Measurements from ENCODE around the gene CTBP2.
"Not testable (repeated sequence)": the region's sequence is repeated elsewhere in the genome, so short reads cannot be mapped to it uniquely, and the experiment has no call there.

Gene CTBP2

GRCh38 chr10:125158601-125159485 is 1.5 kb downstream of the CTBP2 start:
- no peak for DNase-seq (ENCODE audit: low read depth)

GRCh38 chr10:125158275-125158600 is 2.1 kb downstream of the CTBP2 start:
- no peak for DNase-seq (ENCODE audit: low read depth)

GRCh38 chr10:125157505-125157904 is 2.9 kb downstream of the CTBP2 start:
- DNase-seq (ENCODE audit: low read depth) = no peak

- no peak for DNase-seq (ENCODE audit: low read depth)
These were observed 3.5 kb downstream of the CTBP2 start for GRCh38 chr10:125156739-125157480.

GRCh38 chr10:125156196-125156595 is 4.2 kb downstream of the CTBP2 start:
- no peak for DNase-seq (ENCODE audit: low read depth)

GRCh38 chr10:125155101-125155500 is 5.3 kb downstream of the CTBP2 start:
- no peak for DNase-seq (ENCODE audit: low read depth)

- DNase-seq (ENCODE audit: low read depth) = no peak
These were observed 5.8 kb downstream of the CTBP2 start for GRCh38 chr10:125154529-125154928.

- DNase-seq (ENCODE audit: low read depth) = no peak
These were observed 6.5 kb downstream of the CTBP2 start for GRCh38 chr10:125153703-125154490.

GRCh38 chr10:125152450-125153368 is 7.7 kb downstream of the CTBP2 start:
- DNase-seq (ENCODE audit: low read depth) = no peak

GRCh38 chr10:125151553-125152449 is 8.6 kb downstream of the CTBP2 start:
- no peak for DNase-seq (ENCODE audit: low read depth)

GRCh38 chr10:125151170-125151552 is 9.2 kb downstream of the CTBP2 start:
- no peak for DNase-seq (ENCODE audit: low read depth)

GRCh38 chr10:125150376-125151083 is 9.8 kb downstream of the CTBP2 start:
- DNase-seq (ENCODE audit: low read depth) = not testable (repeated sequence)

GRCh38 chr10:125149680-125150047 is 10.7 kb downstream of the CTBP2 start:
- no peak for DNase-seq (ENCODE audit: low read depth)

- no peak for DNase-seq (ENCODE audit: low read depth)
These were observed 11.2 kb downstream of the CTBP2 start for GRCh38 chr10:125149036-125149679.

GRCh38 chr10:125148528-125148927 is 11.8 kb downstream of the CTBP2 start:
- no peak for DNase-seq (ENCODE audit: low read depth)

- DNase-seq (ENCODE audit: low read depth) = no peak
These were observed 12.4 kb downstream of the CTBP2 start for GRCh38 chr10:125147971-125148439.

GRCh38 chr10:125146791-125147579 is 13.4 kb downstream of the CTBP2 start:
- no peak for DNase-seq (ENCODE audit: low read depth)

- DNase-seq (ENCODE audit: low read depth) = no peak
These were observed 14.7 kb downstream of the CTBP2 start for GRCh38 chr10:125145636-125146035.

All from activated gamma-delta T cell treated with anti-CD3 and anti-CD28 coated beads, Interleukin-2, amount 50 U/mL, for 16 hours (primary cell).